Karpas-422 (cell line): ENCODE measurements around the gene SLC39A6. TPM values are rescaled to one million over a fixed set of nuclear protein-coding genes. Genes with fewer than 3 reads are reported as not detected.

Experiments used
- DNase-seq: peaks from one replicate; pipeline ENCODE4 v3.0.0-alpha.2; 2015
- H2AFZ ChIP-seq: fragments of 200-600 bp; sonication (generic); 2 replicates; pipeline ENCODE4 v1.6.1; 2014; ENCODE audit warnings: antibody characterized with exemption, low read length, mixed read lengths
- H3K27ac ChIP-seq: fragments of 200-600 bp; sonication (generic); 2 replicates; pipeline ENCODE4 v1.5.1; 2014; ENCODE audit warnings: mild to moderate bottlenecking, low read length, moderate library complexity
- H3K27me3 ChIP-seq: fragments of 200-600 bp; sonication (generic); 2 replicates; pipeline ENCODE4 v1.6.1; 2014; ENCODE audit warnings: low read length, mixed read lengths
- H3K36me3 ChIP-seq: fragments of 200-600 bp; sonication (generic); 2 replicates; pipeline ENCODE4 v1.6.1; 2014; ENCODE audit warnings: low read length, mixed read lengths; ENCODE audit not compliant: insufficient read depth
- H3K4me1 ChIP-seq: fragments of 200-600 bp; sonication (generic); 2 replicates; pipeline ENCODE4 v1.6.1; 2014; ENCODE audit warnings: mild to moderate bottlenecking, low read length, mixed read lengths
- H3K4me2 ChIP-seq: fragments of 200-600 bp; sonication (generic); 2 replicates; pipeline ENCODE4 v1.6.1; 2014; ENCODE audit warnings: low read length, low read depth, mild to moderate bottlenecking; ENCODE audit not compliant: poor library complexity, severe bottlenecking
- H3K4me3 ChIP-seq: fragments of 200-600 bp; sonication (generic); 2 replicates; pipeline ENCODE4 v1.5.1; 2014; ENCODE audit warnings: mild to moderate bottlenecking, antibody characterized with exemption, low read length, mixed read lengths
- H3K79me2 ChIP-seq: fragments of 200-600 bp; sonication (generic); 2 replicates; pipeline ENCODE4 v1.6.1; 2014; ENCODE audit warnings: mild to moderate bottlenecking, low read length, mixed read lengths
- H3K9ac ChIP-seq: fragments of 200-600 bp; sonication (generic); 2 replicates; pipeline ENCODE4 v1.6.0; 2014; ENCODE audit warnings: low read length
- H3K9me2 ChIP-seq: fragments of 200-600 bp; sonication (generic), shearing (Covaris generic); replicated peaks from 2 replicates; pipeline ENCODE4 v1.6.0; 2014; ENCODE audit warnings: mild to moderate bottlenecking, low read length, moderate library complexity; ENCODE audit not compliant: insufficient read depth
- H3K9me3 ChIP-seq: fragments of 300-700, 200-600 bp; sonication (generic); 2 replicates; pipeline ENCODE4 v1.6.1; 2014; ENCODE audit warnings: low read length, mixed read lengths
- H4K20me1 ChIP-seq: fragments of 200-600 bp; sonication (generic); 2 replicates; pipeline ENCODE4 v1.6.1; 2014; ENCODE audit warnings: mild to moderate bottlenecking, antibody characterized with exemption, low read length, low read depth; ENCODE audit not compliant: insufficient read depth
- total RNA-seq: library from RNA; depleted of rRNA; stranded (reverse); fragments of >200 nt; shearing (Covaris generic); gene quantifications from 2 replicates; pipeline ENCODE4 v1.2.3, GENCODE V29; 2014; ENCODE audit warnings: low replicate concordance; rRNA removed

SLC39A6 gene
- total RNA-seq, 1 experiment from 2014 or later = 114 TPM

GRCh38 chr18:36064027-36064808, 64.9 kb downstream of the SLC39A6 start:
- Histone ChIP-seq H3K9me3 (no peaks in the 10 kb centered on the region), H3K79me2 (peaks cover 81% of the 10 kb centered on the region), H3K4me2 (no peak overlapping the region), H3K27me3 (no peaks in the 10 kb centered on the region), H3K27ac (no peak overlapping the region), H3K4me1 (peaks cover 58% of the 10 kb centered on the region), H3K36me3 (peaks cover 18% of the 10 kb centered on the region), H3K4me3 (no peak overlapping the region), H3K9ac (no peak overlapping the region), H2AFZ (no peak overlapping the region), H3K9me2 (no peaks in the 10 kb centered on the region), H4K20me1 (peaks cover 26% of the 10 kb centered on the region)
- no peak for DNase-seq

DNA sequence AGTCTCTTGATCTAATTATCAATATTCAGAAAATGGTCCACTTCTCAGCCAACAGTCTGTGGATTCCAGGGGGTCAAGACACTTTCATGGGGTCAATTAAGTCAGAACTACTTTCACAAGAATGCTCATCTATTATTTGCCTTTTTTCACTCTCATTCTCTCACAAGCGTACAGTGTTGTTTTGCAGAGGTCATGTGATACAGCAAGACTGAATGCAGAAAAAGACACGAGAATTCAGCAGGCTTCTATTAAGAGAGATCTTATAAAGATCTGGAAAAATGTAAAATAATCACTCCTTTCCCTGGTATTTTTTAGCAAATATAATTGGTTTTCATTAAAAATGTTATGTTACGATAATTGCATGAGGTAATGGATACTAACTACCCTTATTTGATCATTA, 70.5 kb downstream of the SLC39A6 start:
- Histone ChIP-seq H3K9me3 (no peaks in the 10 kb centered on the region), H3K27me3 (no peaks in the 10 kb centered on the region), H3K79me2 (peaks cover 100% of the 10 kb centered on the region), H3K27ac (no peak overlapping the region), H3K4me1 (peaks cover 48% of the 10 kb centered on the region), H4K20me1 (peaks cover 9% of the 10 kb centered on the region; the same call in 1 of the 2 replicates), H3K9me2 (no peaks in the 10 kb centered on the region), H3K9ac (no peak overlapping the region), H3K4me2 (no peak overlapping the region), H2AFZ (no peak overlapping the region), H3K36me3 (peaks cover 25% of the 10 kb centered on the region), H3K4me3 (no peak overlapping the region)
- no peak for DNase-seq

Other genes with a start within 250 kb of the SLC39A6 start
- 85.5 and 102 TPM in 2 replicates for gene RPRD1A, start 61.8 kb downstream of the SLC39A6 start, total RNA-seq
- 124 and 167 TPM in 2 replicates for gene ELP2, start 559 bp upstream of the SLC39A6 start, total RNA-seq
- gene MOCOS, start 58.2 kb upstream of the SLC39A6 start, total RNA-seq = not detected in 2 replicates
- gene FHOD3, start 168.4 kb upstream of the SLC39A6 start, total RNA-seq = 23.4 and 26.6 TPM in 2 replicates